ENCODE measurements around the gene SMIM24.

SMIM24 gene

GRCh38 chr19:3518659-3519058 is 38.3 kb upstream of the SMIM24 start:
- TF ChIP-seq CTCF (IDR thresholded peaks at IDR 0.05; ENCODE audit: low read depth, low read length) = no peak
- DNase-seq (ENCODE audit: extremely low read depth, low read depth) = no peak

- TF ChIP-seq CTCF (IDR thresholded peaks at IDR 0.05; ENCODE audit: low read depth, low read length) = no peak
- DNase-seq (ENCODE audit: extremely low read depth, low read depth) = no peak
These were observed 37.9 kb upstream of the SMIM24 start for GRCh38 chr19:3518255-3518654.

- no peak for DNase-seq (ENCODE audit: extremely low read depth, low read depth)
- TF ChIP-seq CTCF (IDR thresholded peaks at IDR 0.05; ENCODE audit: low read depth, low read length) = no peak
These were observed 37.3 kb upstream of the SMIM24 start for GRCh38 chr19:3517638-3518037.

- no peak for TF ChIP-seq CTCF (IDR thresholded peaks at IDR 0.05; ENCODE audit: low read depth, low read length)
- no peak for DNase-seq (ENCODE audit: extremely low read depth, low read depth)
These were observed 36.4 kb upstream of the SMIM24 start for GRCh38 chr19:3516675-3517207.

- TF ChIP-seq CTCF (IDR thresholded peaks at IDR 0.05; ENCODE audit: low read depth, low read length) = no peak
- no peak for DNase-seq (ENCODE audit: extremely low read depth, low read depth)
These were observed 35.6 kb upstream of the SMIM24 start for GRCh38 chr19:3515891-3516422.

- no peak for DNase-seq (ENCODE audit: extremely low read depth, low read depth)
- no peak for TF ChIP-seq CTCF (IDR thresholded peaks at IDR 0.05; ENCODE audit: low read depth, low read length)
These were observed 34.6 kb upstream of the SMIM24 start for GRCh38 chr19:3514930-3515329.

GRCh38 chr19:3513229-3514140 is 33.2 kb upstream of the SMIM24 start:
- no peak for DNase-seq (ENCODE audit: extremely low read depth, low read depth)
- TF ChIP-seq CTCF (IDR thresholded peaks at IDR 0.05; ENCODE audit: low read depth, low read length) = no peak
